H7 (cell line): Measurements from ENCODE around the gene ARHGAP31. TPM values are rescaled to one million over a fixed set of nuclear protein-coding genes. Genes with fewer than 3 reads are reported as not detected.
"Not testable (repeated sequence)": the region's sequence is repeated elsewhere in the genome, so short reads cannot be mapped to it uniquely, and the experiment has no call there.

Source experiments
- DNase-seq: peaks from one replicate; pipeline ENCODE4 v3.0.0; 2012
- H3K27me3 ChIP-seq: 2 replicates; pipeline ENCODE4 v1.6.0; 2011; ENCODE audit warnings: mild to moderate bottlenecking, low read length; ENCODE audit not compliant: control insufficient read depth, insufficient read depth
- H3K36me3 ChIP-seq: replicated peaks from 2 replicates; pipeline ENCODE4 v1.5.1; 2011; ENCODE audit warnings: low read length; ENCODE audit not compliant: control insufficient read depth, insufficient read depth
- H3K4me3 ChIP-seq: 2 replicates; pipeline ENCODE4 v1.5.1; 2011; ENCODE audit warnings: low read depth, mild to moderate bottlenecking, control low read depth, low read length, moderate library complexity; ENCODE audit not compliant: insufficient read depth
- total RNA-seq: library from RNA; depleted of rRNA; stranded (reverse); fragments of >200 nt; shearing (Covaris generic); gene quantifications from 2 replicates; pipeline ENCODE4 v1.2.3, GENCODE V29; 2014

ARHGAP31 gene
- total RNA-seq, 1 experiment from 2014 or later = 4.2 TPM

GRCh38 chr3:119359476-119360326 is 65.5 kb downstream of the ARHGAP31 start:
- Histone ChIP-seq H3K4me3 (no peak overlapping the region), H3K27me3 (no peaks in the 10 kb centered on the region)
- DNase-seq = peak; percentile 28

GRCh38 chr3:119360736-119361462 is 66.7 kb downstream of the ARHGAP31 start:
- H3K36me3 ChIP-seq = no peaks in the 10 kb centered on the region
- no peaks in the 10 kb centered on the region for H3K27me3 ChIP-seq
- peak; percentile 33 for DNase-seq
- no peak overlapping the region for H3K4me3 ChIP-seq

More at GRCh38 chr3:119359476-119360326, 65.5 kb downstream of the ARHGAP31 start:
- H3K36me3 ChIP-seq = no peaks in the 10 kb centered on the region

GRCh38 chr3:119362010-119362409 is 67.8 kb downstream of the ARHGAP31 start:
- H3K4me3 ChIP-seq = no peak overlapping the region
- no peaks in the 10 kb centered on the region for H3K27me3 ChIP-seq
- no peaks in the 10 kb centered on the region for H3K36me3 ChIP-seq
- no peak for DNase-seq

GRCh38 chr3:119362940-119363725 is 69.0 kb downstream of the ARHGAP31 start:
- Histone ChIP-seq H3K27me3 (no peaks in the 10 kb centered on the region), H3K36me3 (no peaks in the 10 kb centered on the region), H3K4me3 (no peak overlapping the region)
- DNase-seq = no peak

GRCh38 chr3:119364401-119364800 is 70.2 kb downstream of the ARHGAP31 start:
- no peak for DNase-seq
- Histone ChIP-seq H3K36me3 (no peaks in the 10 kb centered on the region), H3K4me3 (no peak overlapping the region), H3K27me3 (no peaks in the 10 kb centered on the region)

- Histone ChIP-seq H3K36me3 (no peaks in the 10 kb centered on the region), H3K27me3 (no peaks in the 10 kb centered on the region), H3K4me3 (no peak overlapping the region)
- DNase-seq = no peak
Measured at GRCh38 chr3:119365418-119365817, 71.2 kb downstream of the ARHGAP31 start.

GRCh38 chr3:119367000-119367399 is 72.8 kb downstream of the ARHGAP31 start:
- H3K27me3 ChIP-seq = no peaks in the 10 kb centered on the region
- no peak for DNase-seq
- H3K4me3 ChIP-seq = no peak overlapping the region
- no peaks in the 10 kb centered on the region for H3K36me3 ChIP-seq

- H3K36me3 ChIP-seq = no peaks in the 10 kb centered on the region
- DNase-seq = no peak
- no peak overlapping the region for H3K4me3 ChIP-seq
- H3K27me3 ChIP-seq = no peaks in the 10 kb centered on the region
Measured at GRCh38 chr3:119368298-119368697, 74.1 kb downstream of the ARHGAP31 start.

GRCh38 chr3:119371786-119372185 is 77.6 kb downstream of the ARHGAP31 start:
- not testable (repeated sequence) for DNase-seq, H3K36me3 ChIP-seq, H3K27me3 ChIP-seq, H3K4me3 ChIP-seq

GRCh38 chr3:119375106-119375505 is 80.9 kb downstream of the ARHGAP31 start:
- Histone ChIP-seq H3K27me3 (no peaks in the 10 kb centered on the region), H3K36me3 (no peaks in the 10 kb centered on the region), H3K4me3 (no peak overlapping the region)
- DNase-seq = no peak

GRCh38 chr3:119375510-119375909 is 81.3 kb downstream of the ARHGAP31 start:
- DNase-seq = no peak
- Histone ChIP-seq H3K36me3 (no peaks in the 10 kb centered on the region), H3K4me3 (no peak overlapping the region), H3K27me3 (no peaks in the 10 kb centered on the region)

- no peak for DNase-seq
- H3K36me3 ChIP-seq = no peaks in the 10 kb centered on the region
- no peak overlapping the region for H3K4me3 ChIP-seq
- H3K27me3 ChIP-seq = no peaks in the 10 kb centered on the region
Measured at GRCh38 chr3:119376758-119377157, 82.6 kb downstream of the ARHGAP31 start.

- DNase-seq = no peak
- no peaks in the 10 kb centered on the region for H3K36me3 ChIP-seq
- no peaks in the 10 kb centered on the region for H3K27me3 ChIP-seq
- no peak overlapping the region for H3K4me3 ChIP-seq
Measured at GRCh38 chr3:119378259-119378803, 84.1 kb downstream of the ARHGAP31 start.

- no peaks in the 10 kb centered on the region for H3K27me3 ChIP-seq
- no peaks in the 10 kb centered on the region for H3K36me3 ChIP-seq
- no peak overlapping the region for H3K4me3 ChIP-seq
- DNase-seq = no peak
Measured at GRCh38 chr3:119380697-119381096, 86.5 kb downstream of the ARHGAP31 start.
